HG03565 (cell line): ENCODE measurements around the gene CD40LG.

Experiments
- ATAC-seq: cut with Tn5 transposase; IDR thresholded peaks from one replicate; pipeline ENCODE4 v1.9.1; 2021; ENCODE audit warnings: mild to moderate bottlenecking, moderate library complexity; ENCODE audit not compliant: unreplicated experiment

CD40LG gene

DNA sequence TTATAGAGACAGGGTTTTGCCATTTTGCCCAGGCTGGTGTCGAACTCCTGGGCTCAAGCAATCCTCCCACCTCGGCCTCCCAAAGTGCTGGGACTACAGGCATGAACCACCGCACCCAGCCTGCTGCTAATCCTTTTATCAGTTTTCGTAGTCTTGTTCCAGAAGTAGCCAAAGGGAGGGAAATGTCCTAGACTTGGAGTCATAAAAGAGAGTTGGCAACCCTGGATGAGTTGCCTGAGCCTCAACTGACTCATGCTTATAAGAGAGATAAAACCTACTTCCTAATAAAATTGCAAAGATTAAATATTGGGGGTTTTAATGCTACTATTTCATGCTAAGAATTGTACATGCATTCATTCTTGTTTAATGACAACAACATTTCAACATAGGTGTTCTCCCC, 44.3 kb downstream of the CD40LG start:
- ATAC-seq, result no peak

DNA sequence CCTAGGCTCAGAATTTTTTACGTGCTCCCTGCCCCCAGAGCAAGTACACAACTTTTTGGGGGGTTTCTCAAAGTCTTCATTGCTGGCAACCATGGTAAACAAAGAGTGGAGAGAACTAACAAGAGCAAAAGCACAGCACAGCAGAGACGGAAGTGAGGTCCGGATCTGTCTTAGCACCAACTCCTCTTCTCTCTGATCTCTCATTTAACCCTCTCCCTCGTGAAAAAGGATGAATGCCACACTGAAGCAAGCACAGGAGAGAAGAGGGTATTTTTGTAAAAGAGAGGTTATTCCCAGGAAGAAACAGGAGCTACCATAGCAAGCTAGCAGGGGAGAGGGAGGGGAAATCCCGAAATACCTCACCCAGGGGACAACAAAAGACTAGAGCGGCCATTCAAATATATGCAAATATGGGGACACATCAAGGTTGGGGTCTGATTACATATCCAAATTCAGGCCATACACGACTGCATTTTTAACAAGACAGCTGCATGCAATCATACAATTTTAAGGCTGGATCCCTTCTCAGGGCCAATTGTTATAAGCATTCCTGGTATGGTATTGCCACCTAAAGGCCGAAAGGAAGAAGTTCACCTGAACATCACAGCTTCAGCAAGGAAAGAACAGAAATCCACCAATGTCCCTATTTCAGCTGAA, 46.6 kb downstream of the CD40LG start:
- no peak for ATAC-seq

DNA sequence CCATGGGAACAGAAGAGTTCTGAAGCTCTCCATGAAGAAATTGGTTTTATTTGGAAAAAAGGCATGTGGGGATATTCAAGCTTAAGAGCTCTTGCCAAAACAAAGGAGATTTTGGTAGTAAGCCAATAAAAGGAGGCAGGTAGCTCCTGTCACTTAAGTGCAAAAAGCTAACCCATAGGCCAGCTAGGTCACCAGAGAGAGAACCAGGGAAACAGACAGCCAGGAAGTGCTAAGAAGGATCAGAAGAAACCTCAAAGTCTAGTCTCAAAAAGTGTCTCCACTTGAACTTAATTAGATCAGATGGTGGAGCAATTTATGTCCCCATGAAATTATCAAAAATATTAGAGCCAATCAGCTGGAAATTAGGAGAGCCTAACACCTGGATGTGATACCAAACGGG, 49.2 kb downstream of the CD40LG start:
- no peak for ATAC-seq

DNA sequence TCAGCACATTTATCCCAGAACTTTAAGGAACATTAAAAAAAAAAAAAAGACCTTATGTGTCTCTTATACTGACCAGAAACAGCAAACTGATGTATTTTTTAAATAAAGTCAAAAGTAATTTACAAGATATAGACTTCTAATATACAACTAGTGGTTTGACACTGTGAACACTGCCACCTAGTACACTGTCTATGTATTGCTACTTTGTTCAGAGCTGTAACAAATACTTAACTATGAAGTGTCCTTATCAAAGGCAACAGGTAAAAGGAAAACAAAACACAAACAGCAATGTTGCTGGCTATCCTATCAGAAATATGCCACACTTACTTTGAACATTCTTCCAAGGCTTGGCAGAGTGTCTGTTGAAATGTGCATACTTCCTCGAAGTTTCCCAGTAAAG, 60.4 kb downstream of the CD40LG start:
- no peak for ATAC-seq
